Right lobe of liver (tissue), 6 donors: ENCODE results near the gene CTSC. TPM values are rescaled to one million over a fixed set of nuclear protein-coding genes. Genes with fewer than 3 reads are reported as not detected.

Experiments used
- ATAC-seq, 4 donors: fragments of 200-7000 bp; cut with Tn5 transposase; one replicate each; pipeline ENCODE4 v1.9.1; 2020; ENCODE audit warnings: mild to moderate bottlenecking in 4 of 4, moderate library complexity in 4 of 4
- DNase-seq, 3 donors: peaks; one replicate each; pipeline ENCODE4 v3.0.0-alpha.2; 2020
- H3K27ac ChIP-seq, 3 donors: fragments of 200-600 bp; one replicate each; pipeline ENCODE4 v1.8.0; 2022
- H3K27me3 ChIP-seq, 2 donors: fragments of 200-600 bp; one replicate each; pipeline ENCODE4 v1.8.0; 2022
- H3K36me3 ChIP-seq, 4 donors: fragments of 200-600 bp; sonication (generic) in 1 of 4; one replicate each; pipeline versions ENCODE4 v1.5.1 to v1.8.0; 2017 to 2022; ENCODE audit warnings: control low read depth in 1 of 4
- H3K4me1 ChIP-seq, 4 donors: fragments of 200-600 bp; sonication (generic) in 1 of 4; one replicate each; pipeline versions ENCODE4 v1.5.1 to v1.8.0; 2017 to 2022; ENCODE audit warnings: control low read depth in 1 of 4
- H3K4me3 ChIP-seq, 3 donors: fragments of 200-600 bp; one replicate each; pipeline ENCODE4 v1.8.0; 2022
- H3K9me3 ChIP-seq, 4 donors: fragments of 200-600 bp; sonication (generic) in 1 of 4; one replicate each; pipeline versions ENCODE4 v1.5.1 to v1.8.0; 2017 to 2022; ENCODE audit warnings: control low read depth in 1 of 4
- POLR2A ChIP-seq: fragments of 450-650 bp; IDR thresholded peaks from one replicate; pipeline ENCODE4 v1.6.1; 2017; ENCODE audit warnings: antibody characterized with exemption, mild to moderate bottlenecking
- WGBS: methylation state at CpG from one replicate; pipeline ENCODE4 v1.1.6; 2018; ENCODE audit warnings: low coverage, low lambda C conversion rate; ENCODE audit not compliant: insufficient coverage; ENCODE audit errors: missing lambda C conversion rate; 5-methylcytosine and 5-hydroxymethylcytosine counted together
- intact Hi-C, 2 donors: fragments of 100-400 bp; cut with DNase I; formaldehyde crosslinking; loops; one replicate each; pipeline versions ENCODE4 v1.11.2 to v1.14.1; 2022
- total RNA-seq, 6 experiments: library from RNA; depleted of rRNA in 2 of 6; stranded (reverse); fragments of >200 nt in 2 of 6; fragmentation: NEBNext Ultra II Directional in 3 of 6; extraction: Animal tissue kit (Norgen Biotek cat#: 25700) in 3 of 6; gene quantifications; one replicate each; pipeline versions ENCODE4 v1.1.0 to v1.2.4, GENCODE V29; 2016 to 2023
- TF ChIP-seq, protein P1 (sequence below), 4 donors: fragments of 200-600 bp in 3 of 4; fragments of 450-650 bp in 1 of 4; IDR thresholded peaks; one replicate each; pipeline versions ENCODE4 v1.5.1 to v1.8.0; 2016 to 2022; ENCODE audit warnings: antibody characterized with exemption in 4 of 4, mild to moderate bottlenecking in 2 of 4
- donor health status: DM: no; HTN: yes; CAD: no.
- donor health status: DM: no; HTN: no; CAD: no.
- donor health status: DM: no; HTN: no; CAD: no.
- donor health status: DM: no; HTN: yes; CAD: no.
- donor health status: DM: no; HTN: yes; CAD: no.

The CTSC gene
- total RNA-seq, 6 experiments from 2014 or later: 20.1 to 68.0 (median 42.8) TPM

DNA sequence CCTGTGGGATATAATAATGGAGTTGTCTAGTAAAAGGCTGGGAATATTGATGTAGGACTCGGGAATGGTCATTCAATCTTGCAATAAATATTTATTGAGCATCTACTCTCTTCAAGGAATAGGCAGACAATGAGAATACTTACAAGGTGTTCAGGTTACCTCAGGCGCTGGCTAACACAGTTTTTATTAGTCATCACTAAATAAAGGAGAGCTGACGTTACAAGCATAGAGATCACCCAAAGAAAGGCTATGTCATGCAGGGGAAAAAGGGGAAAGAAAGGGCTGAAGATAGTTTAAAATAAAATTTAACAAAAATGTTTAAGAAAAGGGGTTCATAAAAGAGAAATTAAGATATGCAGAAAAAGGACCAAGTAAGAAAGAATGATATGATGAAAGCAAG lies 15.8 kb upstream of the CTSC start:
- intact Hi-C loops: no loop called here
- WGBS: 67% methylated on average over 3 of the region's 3 CpGs
- Histone ChIP-seq H3K9me3 (no peaks in the 10 kb centered on the region), H3K4me3 (no peak overlapping the region), H3K36me3 (no peaks in the 10 kb centered on the region), H3K27me3 (no peaks in the 10 kb centered on the region), H3K4me1 (no peaks in the 10 kb centered on the region), H3K27ac (no peak overlapping the region)
- ATAC-seq (no peak), DNase-seq (no peak)
- no peak for TF ChIP-seq POLR2A
- TF ChIP-seq, protein P1, sequence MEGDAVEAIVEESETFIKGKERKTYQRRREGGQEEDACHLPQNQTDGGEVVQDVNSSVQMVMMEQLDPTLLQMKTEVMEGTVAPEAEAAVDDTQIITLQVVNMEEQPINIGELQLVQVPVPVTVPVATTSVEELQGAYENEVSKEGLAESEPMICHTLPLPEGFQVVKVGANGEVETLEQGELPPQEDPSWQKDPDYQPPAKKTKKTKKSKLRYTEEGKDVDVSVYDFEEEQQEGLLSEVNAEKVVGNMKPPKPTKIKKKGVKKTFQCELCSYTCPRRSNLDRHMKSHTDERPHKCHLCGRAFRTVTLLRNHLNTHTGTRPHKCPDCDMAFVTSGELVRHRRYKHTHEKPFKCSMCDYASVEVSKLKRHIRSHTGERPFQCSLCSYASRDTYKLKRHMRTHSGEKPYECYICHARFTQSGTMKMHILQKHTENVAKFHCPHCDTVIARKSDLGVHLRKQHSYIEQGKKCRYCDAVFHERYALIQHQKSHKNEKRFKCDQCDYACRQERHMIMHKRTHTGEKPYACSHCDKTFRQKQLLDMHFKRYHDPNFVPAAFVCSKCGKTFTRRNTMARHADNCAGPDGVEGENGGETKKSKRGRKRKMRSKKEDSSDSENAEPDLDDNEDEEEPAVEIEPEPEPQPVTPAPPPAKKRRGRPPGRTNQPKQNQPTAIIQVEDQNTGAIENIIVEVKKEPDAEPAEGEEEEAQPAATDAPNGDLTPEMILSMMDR (IDR thresholded peaks at IDR 0.05): no peak

DNA sequence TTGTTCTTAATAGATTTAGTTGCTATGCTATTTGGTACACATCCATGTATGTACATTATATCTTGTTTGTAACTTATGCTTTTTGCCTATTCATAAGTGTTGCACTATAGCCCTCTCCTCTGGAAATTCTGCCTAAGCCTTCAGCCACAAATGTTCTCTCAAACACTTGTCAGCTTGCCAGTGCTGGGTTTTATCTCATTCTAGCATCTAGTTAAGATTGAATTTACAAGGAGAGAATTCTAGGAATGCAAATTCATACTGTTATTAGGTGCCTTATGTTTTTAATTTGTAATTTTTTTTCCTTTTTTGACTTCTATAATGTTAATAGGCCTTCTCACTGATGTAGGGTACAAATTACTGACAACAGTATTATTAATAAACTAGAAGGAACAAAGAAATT lies 14.6 kb upstream of the CTSC start:
- H3K4me1 ChIP-seq: no peaks in the 10 kb centered on the region
- H3K36me3 ChIP-seq: no peaks in the 10 kb centered on the region
- no peak for DNase-seq
- no peak overlapping the region for H3K27ac ChIP-seq
- ATAC-seq: no peak
- no peak overlapping the region for H3K4me3 ChIP-seq
- TF ChIP-seq, protein P1 (IDR thresholded peaks at IDR 0.05): no peak
- no peak for TF ChIP-seq POLR2A
- no peaks in the 10 kb centered on the region for H3K27me3 ChIP-seq
- intact Hi-C loops: no loop called here
- H3K9me3 ChIP-seq: no peaks in the 10 kb centered on the region

DNA sequence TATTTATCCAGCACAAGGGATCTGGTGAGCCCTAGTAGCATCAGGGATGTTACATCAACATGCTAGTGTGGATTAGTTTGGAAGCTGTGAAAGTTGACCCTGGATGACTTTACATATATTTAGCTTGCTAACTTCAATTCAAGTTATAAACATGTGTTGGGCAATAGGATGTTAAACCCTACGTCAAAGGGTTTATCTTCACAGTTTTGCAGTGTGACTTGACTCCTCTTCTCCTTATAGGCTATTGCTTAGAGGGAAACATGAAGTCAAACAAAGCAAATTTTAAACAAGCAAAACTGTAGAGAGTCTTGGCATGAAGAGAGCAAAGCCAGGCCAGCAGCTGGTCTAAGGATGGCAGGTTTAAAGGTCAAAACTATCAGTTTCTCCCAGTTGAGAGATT lies 11.3 kb upstream of the CTSC start:
- H3K4me3 ChIP-seq: no peak overlapping the region
- intact Hi-C loops: no loop called here
- no peaks in the 10 kb centered on the region for H3K9me3 ChIP-seq
- no peaks in the 10 kb centered on the region for H3K36me3 ChIP-seq
- ATAC-seq: peak in 1 of 4 donors; percentile 36
- no peak for DNase-seq
- H3K27ac ChIP-seq: no peak overlapping the region
- WGBS: 38% methylated on average over 1 of the region's 1 CpG
- H3K27me3 ChIP-seq: no peaks in the 10 kb centered on the region
- H3K4me1 ChIP-seq: no peaks in the 10 kb centered on the region
- TF ChIP-seq POLR2A: no peak
- TF ChIP-seq, protein P1 (IDR thresholded peaks at IDR 0.05): no peak

DNA sequence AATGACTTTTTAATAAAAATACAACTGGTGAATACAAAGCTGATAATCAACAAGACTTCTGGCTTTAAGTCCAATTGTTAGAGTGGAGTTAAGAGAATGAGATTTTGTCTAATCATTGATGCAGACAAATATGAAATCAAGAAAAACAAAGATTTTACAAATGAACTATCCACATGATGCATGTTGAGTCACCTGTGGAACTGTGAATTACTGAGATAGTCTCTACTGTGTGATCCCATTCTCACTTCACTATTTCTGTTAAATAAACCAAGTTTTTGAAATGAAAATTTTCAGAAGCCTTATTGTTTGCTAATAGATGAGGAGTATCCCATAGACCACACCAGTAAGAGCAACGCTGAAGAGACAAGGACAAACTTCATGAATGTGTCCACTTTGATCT lies 8.4 kb upstream of the CTSC start:
- H3K4me1 ChIP-seq: no peaks in the 10 kb centered on the region
- no peaks in the 10 kb centered on the region for H3K36me3 ChIP-seq
- no peak for ATAC-seq
- intact Hi-C loops: no loop called here
- WGBS: 100% methylated on average over 1 of the region's 1 CpG
- no peak overlapping the region for H3K27ac ChIP-seq
- no peak for TF ChIP-seq POLR2A
- H3K27me3 ChIP-seq: no peaks in the 10 kb centered on the region
- no peak overlapping the region for H3K4me3 ChIP-seq
- H3K9me3 ChIP-seq: no peaks in the 10 kb centered on the region
- DNase-seq: no peak

DNA sequence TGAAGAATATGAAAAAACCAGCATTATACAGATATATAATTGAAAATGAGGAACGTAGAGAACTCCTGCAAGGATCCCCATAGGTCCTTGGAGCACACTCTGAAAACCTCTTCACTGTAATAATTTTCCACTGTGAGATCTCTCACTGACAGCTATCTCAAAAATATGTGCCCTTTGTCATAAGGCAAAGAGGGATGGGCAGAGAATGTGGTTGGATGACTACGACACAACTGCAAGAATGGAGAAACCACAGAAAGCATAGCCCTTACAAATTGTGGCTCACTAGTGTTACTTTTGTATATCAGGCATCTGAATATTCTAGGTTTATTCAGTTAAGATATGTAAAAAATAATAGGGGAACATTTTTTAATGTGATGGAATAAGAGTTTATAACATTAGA lies 7.9 kb upstream of the CTSC start:
- intact Hi-C loops: no loop called here
- Histone ChIP-seq H3K27ac (no peak overlapping the region), H3K4me1 (no peaks in the 10 kb centered on the region), H3K4me3 (no peak overlapping the region), H3K9me3 (no peaks in the 10 kb centered on the region), H3K27me3 (no peaks in the 10 kb centered on the region), H3K36me3 (no peaks in the 10 kb centered on the region)
- 85% methylated on average over 2 of the region's 2 CpGs for WGBS
- DNase-seq (no peak), ATAC-seq (no peak)
- no peak for TF ChIP-seq POLR2A
- TF ChIP-seq, protein P1 (IDR thresholded peaks at IDR 0.05): no peak
